ENCODE results near the gene GSK3B.

The GSK3B gene

GRCh38 chr3:119779731-119780383 is 314.4 kb downstream of the GSK3B start:
- DNase-seq (ENCODE audit: low spot score) = no peak

GRCh38 chr3:119778811-119779210 is 315.4 kb downstream of the GSK3B start:
- no peak for DNase-seq (ENCODE audit: low spot score)

GRCh38 chr3:119778176-119778575 is 316.1 kb downstream of the GSK3B start:
- no peak for DNase-seq (ENCODE audit: low spot score)

GRCh38 chr3:119776304-119776703 is 317.9 kb downstream of the GSK3B start:
- DNase-seq (ENCODE audit: low spot score) = no peak

GRCh38 chr3:119774444-119774843 is 319.8 kb downstream of the GSK3B start:
- DNase-seq (ENCODE audit: low spot score) = no peak
